B cell (primary cell): ENCODE measurements around the gene LCN12.

ENCODE experiments used
- CTCF ChIP-seq: fragments of 200-600 bp; IDR thresholded peaks from one replicate; pipeline ENCODE4 v1.8.0; 2022; ENCODE audit warnings: antibody characterized with exemption, mild to moderate bottlenecking
- EZH2 ChIP-seq: IDR thresholded peaks from 2 replicates; pipeline ENCODE4 v1.6.1; 2012; ENCODE audit warnings: borderline replicate concordance, low read depth, mild to moderate bottlenecking, moderate library complexity, low read length; ENCODE audit not compliant: insufficient read depth, poor library complexity, severe bottlenecking

- TF ChIP-seq EZH2: no peak
- no peak for TF ChIP-seq CTCF
These were observed 38.3 kb downstream of the LCN12 start for GRCh38 chr9:136990242-136990911.
